Large intestine (tissue), 12 donors: ENCODE results near the gene TPCN2. TPM values are rescaled to one million over a fixed set of nuclear protein-coding genes. Genes with fewer than 3 reads are reported as not detected.
"Not testable (repeated sequence)": the region's sequence is repeated elsewhere in the genome, so short reads cannot be mapped to it uniquely, and the experiment has no call there.

Source experiments
- DNase-seq, 2 donors: peaks; one replicate each; pipeline versions ENCODE4 v3.0.0 to v3.0.0-alpha.2; 2013
- H3K27ac ChIP-seq: one replicate; pipeline ENCODE4 v1.5.1; 2013; ENCODE audit warnings: low read length
- H3K27me3 ChIP-seq: 2 replicates; pipeline ENCODE4 v1.6.1; 2013; ENCODE audit warnings: low read length; ENCODE audit not compliant: control insufficient read depth, insufficient read depth
- H3K36me3 ChIP-seq: 2 replicates; pipeline ENCODE4 v1.6.1; 2013; ENCODE audit warnings: low read length; ENCODE audit not compliant: control insufficient read depth, insufficient read depth
- H3K4me1 ChIP-seq: one replicate; pipeline ENCODE4 v1.6.1; 2013; ENCODE audit warnings: low read length; ENCODE audit not compliant: control insufficient read depth, insufficient read depth
- H3K4me3 ChIP-seq: one replicate; pipeline ENCODE4 v1.5.1; 2013; ENCODE audit warnings: low read length
- H3K9me3 ChIP-seq: one replicate; pipeline ENCODE4 v1.6.1; 2013; ENCODE audit warnings: mild to moderate bottlenecking, low read depth, low read length, moderate library complexity; ENCODE audit not compliant: control insufficient read depth
- WGBS: methylation state at CpG from one replicate; pipeline ENCODE4 v1.1.5; 2013; ENCODE audit warnings: low lambda C conversion rate; ENCODE audit not compliant: insufficient coverage; 5-methylcytosine and 5-hydroxymethylcytosine counted together
- long read RNA-seq, 11 donors: transcript quantifications; one replicate each; lab custom pipeline, GENCODE V29; 2026
- polyA plus RNA-seq: library from polyadenylated mRNA; unstranded; fragments of 120-200 nt; gene quantifications from one replicate; pipeline ENCODE4 v1.2.1, GENCODE V29; 2013

Gene TPCN2
- polyA plus RNA-seq: 31.0 TPM
- long read RNA-seq, donor 1, partial matches to known transcripts: 0 of 1 reads
- long read RNA-seq, donor 1, other reads (novel, unspliced or antisense): 0 of 1 reads
- long read RNA-seq, donor 2, partial matches to known transcripts: 6 of 7 reads
- long read RNA-seq, donor 2, other reads (novel, unspliced or antisense): 0 of 7 reads
- long read RNA-seq, donor 3: 0 reads
- long read RNA-seq, donor 4: 0 reads
- long read RNA-seq, donor 5: 0 reads
- long read RNA-seq, donor 6, partial matches to known transcripts: 0 of 3 reads
- long read RNA-seq, donor 6, other reads (novel, unspliced or antisense): 0 of 3 reads
- long read RNA-seq, donor 7, partial matches to known transcripts: 0 of 1 reads
- long read RNA-seq, donor 7, other reads (novel, unspliced or antisense): 0 of 1 reads
- long read RNA-seq, donor 8, partial matches to known transcripts: 0 of 1 reads
- long read RNA-seq, donor 8, other reads (novel, unspliced or antisense): 0 of 1 reads
- long read RNA-seq, donor 9, partial matches to known transcripts: 0 of 2 reads
- long read RNA-seq, donor 9, other reads (novel, unspliced or antisense): 0 of 2 reads
- long read RNA-seq, donor 10, partial matches to known transcripts: 0 of 2 reads
- long read RNA-seq, donor 10, other reads (novel, unspliced or antisense): 0 of 2 reads
- long read RNA-seq, donor 11, partial matches to known transcripts: 0 of 1 reads
- long read RNA-seq, donor 11, other reads (novel, unspliced or antisense): 0 of 1 reads

DNA sequence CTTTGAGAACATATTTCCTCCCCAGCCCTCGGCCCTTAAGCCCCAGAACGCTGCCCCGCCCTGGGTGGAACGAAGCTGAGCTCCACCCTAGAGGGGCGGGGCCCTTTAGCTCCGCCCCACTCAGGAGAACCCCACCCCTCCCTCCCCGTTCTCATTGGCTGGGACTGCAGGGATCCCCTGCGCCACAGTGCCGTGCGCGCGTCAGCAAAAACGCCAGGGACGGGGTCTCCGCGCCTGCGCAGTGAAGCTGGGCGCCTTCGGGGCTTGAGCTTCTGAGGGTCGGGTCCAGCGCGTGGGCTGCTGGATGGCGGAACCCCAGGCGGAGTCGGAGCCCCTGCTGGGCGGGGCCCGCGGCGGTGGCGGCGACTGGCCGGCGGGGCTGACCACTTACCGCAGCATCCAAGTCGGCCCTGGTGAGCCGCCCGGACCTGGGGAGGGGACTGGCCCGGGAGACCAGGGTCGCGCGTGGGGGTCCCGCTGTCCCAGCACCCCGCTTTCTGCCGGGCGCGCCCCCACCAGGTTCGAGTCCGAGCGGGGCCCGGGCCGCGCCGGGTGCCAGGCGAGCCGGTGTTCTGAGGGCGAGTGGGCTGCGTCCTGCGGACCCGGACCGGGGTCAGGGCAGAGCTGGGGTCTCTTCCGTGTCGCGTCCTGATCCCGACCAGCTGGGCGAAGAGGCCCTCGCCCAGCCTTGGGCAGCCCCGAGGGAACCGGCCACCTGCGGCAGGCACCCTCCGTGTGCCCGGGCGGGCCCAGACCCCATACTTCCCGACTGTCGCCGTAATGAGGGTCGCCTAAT is at the start of gene TPCN2:
Gene TPCN2 (plus strand): TSS at position 239 of the 796 bp plus-strand sequence. CDS start 66 bp downstream, at position 305.
- Histone ChIP-seq H3K9me3 (no peaks in the 10 kb centered on the region), H3K4me1 (peaks cover 32% of the 10 kb centered on the region), H3K27ac (peak within 1 kb of the TSS; percentile 41), H3K36me3 (peaks cover 4% of the 10 kb centered on the region), H3K4me3 (peak within 1 kb of the TSS; percentile 81), H3K27me3 (no peaks in the 10 kb centered on the region)
- DNase-seq: peak; percentile 97 to 98
- no CpG with 5 or more reads among the region's 76 CpGs for WGBS

DNA sequence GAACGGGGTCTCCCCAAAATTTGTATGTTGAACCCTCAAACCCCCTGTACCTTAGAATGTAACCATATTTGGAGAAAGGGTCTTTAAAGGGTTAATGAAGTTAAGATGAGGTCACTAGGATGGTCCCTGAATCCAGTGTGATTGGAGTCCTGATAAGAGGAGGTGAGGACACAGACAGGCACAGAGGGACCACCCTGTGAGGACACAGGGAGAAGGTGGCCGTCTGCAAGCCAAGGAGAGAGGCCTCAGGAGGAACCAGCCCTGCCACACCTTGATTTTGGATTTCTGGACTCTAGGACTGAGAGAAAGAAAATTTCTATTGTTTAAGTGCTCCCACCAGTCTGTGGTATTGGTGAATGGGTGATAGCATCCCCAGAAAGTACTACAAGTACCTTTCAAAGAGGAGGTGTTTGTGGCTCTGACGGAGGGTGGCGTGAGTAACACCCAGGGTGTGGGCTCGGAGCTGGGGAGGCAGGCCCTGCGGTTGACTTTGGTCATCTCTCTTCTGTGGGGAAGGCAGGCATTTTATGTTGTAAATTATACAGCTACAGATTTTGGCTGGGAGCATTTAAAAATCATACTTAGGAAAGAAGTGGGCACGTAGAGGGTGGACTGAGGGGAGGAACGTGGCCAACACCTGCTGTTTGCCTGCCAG is 49.5 kb upstream of the TPCN2 start:
- no peak for DNase-seq
- no peak overlapping the region for H3K4me3 ChIP-seq
- peaks cover 4% of the 10 kb centered on the region for H3K27me3 ChIP-seq
- H3K27ac ChIP-seq: peak overlapping the region; percentile 7
- H3K9me3 ChIP-seq: no peaks in the 10 kb centered on the region
- whole genome bisulfite sequencing: no CpG with 5 or more reads among the region's 8 CpGs
- H3K4me1 ChIP-seq: peaks cover 8% of the 10 kb centered on the region
- no peaks in the 10 kb centered on the region for H3K36me3 ChIP-seq

DNA sequence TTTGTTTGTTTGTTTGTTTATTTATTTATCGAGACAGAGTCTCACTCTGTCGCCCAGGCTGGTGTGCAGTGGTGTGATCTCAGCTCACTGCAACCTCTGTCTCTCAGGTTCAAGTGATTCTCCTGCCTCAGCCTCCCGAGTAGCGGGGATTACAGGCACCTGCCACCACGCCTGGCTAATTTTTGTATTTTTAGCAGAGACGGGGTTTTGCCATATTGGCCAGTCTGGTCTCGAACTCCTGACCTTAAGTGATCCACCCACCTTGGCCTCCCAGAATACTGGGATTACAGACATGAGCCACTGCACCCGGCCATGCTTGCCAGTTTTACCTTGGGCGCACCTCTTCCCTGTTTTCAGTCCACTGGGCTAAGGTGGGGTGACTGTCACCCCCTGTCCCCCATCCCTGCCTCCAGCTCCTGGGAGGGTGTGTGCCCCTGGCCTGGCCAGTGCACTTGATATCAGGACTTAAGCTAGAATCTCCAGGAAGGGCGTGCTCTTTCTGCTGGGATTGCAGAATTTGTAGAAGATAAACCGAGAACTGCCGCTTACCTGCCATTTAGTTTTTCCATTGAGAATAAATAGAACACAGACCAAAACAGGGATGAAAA is 48.9 kb upstream of the TPCN2 start:
- H3K4me1 ChIP-seq, DNase-seq, H3K36me3 ChIP-seq, H3K27me3 ChIP-seq, H3K9me3 ChIP-seq, H3K4me3 ChIP-seq: not testable (repeated sequence)
- no CpG with 5 or more reads among the region's 12 CpGs for WGBS
- H3K27ac ChIP-seq: peak overlapping the region; percentile 51

DNA sequence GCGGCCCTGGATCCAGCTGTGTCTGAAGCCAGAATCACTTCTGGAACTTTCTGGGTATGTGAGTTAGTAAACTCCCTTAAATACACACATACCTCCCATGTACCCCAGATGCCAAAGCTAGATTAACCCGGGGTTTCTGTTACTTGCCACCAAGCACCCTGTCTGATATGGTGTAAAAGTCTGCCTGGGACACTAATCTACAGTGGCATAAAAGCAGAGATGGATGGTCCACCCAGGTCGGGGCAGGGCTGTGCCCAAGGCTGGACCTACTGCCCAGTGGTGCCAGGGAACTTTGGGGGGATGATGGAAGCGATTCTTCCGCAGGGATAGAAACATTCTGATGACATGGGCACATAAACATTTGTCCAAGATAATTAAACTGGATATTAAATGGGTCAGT is 48.3 kb upstream of the TPCN2 start:
- H3K4me3 ChIP-seq: no peak overlapping the region
- H3K36me3 ChIP-seq: peaks cover 7% of the 10 kb centered on the region
- H3K27me3 ChIP-seq: no peaks in the 10 kb centered on the region
- H3K4me1 ChIP-seq: peaks cover 8% of the 10 kb centered on the region
- peaks cover 2% of the 10 kb centered on the region for H3K9me3 ChIP-seq
- DNase-seq: no peak
- peak overlapping the region; percentile 51 for H3K27ac ChIP-seq
- WGBS: no CpG with 5 or more reads among the region's 5 CpGs

DNA sequence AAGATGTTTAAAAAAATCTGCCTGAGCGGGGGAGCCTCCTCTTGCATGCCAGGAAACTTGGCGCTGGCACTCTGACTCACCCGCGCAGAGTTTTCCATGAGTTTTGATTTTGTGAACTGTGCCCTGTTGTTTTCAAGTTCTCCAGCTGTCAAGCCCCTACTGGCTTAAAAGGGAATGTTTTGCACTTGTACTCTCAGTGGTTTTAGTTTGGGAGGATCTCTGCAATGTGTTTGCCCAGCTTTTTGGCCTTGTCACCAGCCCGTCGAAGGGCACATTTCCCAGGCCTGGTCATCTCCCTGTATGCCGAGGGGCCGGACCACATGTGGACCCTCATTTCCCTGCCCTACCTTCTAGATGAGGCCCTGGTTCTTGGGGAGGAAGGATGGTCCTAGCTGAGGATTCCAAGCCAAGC is 47.9 kb upstream of the TPCN2 start:
- Histone ChIP-seq H3K27me3 (no peaks in the 10 kb centered on the region), H3K4me1 (peaks cover 8% of the 10 kb centered on the region)
- WGBS: no CpG with 5 or more reads among the region's 8 CpGs

DNA sequence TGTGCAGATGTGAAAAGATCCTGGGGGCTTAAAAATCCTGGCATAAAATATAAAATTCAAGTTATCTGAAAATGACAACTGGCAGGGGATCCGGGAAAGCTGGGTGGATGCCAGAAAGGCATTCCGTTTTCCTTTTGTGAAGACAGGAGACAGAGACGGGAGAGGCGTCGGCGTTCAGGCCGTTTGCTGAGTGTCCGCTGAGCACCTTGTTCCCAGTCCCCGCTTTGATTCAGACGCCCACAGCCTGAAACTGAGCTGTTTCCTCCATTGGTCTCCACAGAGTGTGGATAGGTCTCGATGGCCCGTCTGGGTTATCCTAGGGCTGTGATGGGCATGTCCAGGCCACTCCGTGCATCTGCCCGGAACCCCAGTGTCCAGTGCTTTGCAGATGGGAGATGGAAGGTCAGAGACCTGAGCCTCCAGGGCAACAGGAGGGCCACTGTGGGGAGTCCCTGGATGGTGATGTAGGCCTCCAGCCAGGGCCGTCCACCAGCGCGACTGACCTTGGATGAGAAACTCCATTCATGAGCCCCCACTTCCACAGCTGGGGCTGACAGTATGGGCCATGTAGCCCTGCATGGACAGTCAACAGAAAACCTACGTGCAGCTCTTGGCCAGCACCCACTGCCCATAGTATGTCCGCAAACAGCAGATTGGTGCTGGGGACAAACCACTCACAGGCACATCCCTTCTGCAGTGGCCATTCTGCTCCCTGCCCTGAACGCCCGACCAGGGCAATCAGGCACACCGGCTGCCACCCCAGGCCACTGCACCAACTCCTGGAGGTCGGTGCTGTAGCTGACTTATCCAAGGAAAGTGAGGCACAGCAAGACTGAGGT is 47.3 kb upstream of the TPCN2 start:
- no peak overlapping the region for H3K4me3 ChIP-seq
- H3K4me1 ChIP-seq: peaks cover 12% of the 10 kb centered on the region
- peaks cover 2% of the 10 kb centered on the region for H3K9me3 ChIP-seq
- whole genome bisulfite sequencing: no CpG with 5 or more reads among the region's 23 CpGs
- H3K27ac ChIP-seq: peak overlapping the region; percentile 23
- H3K36me3 ChIP-seq: peaks cover 7% of the 10 kb centered on the region
- no peak for DNase-seq
- H3K27me3 ChIP-seq: no peaks in the 10 kb centered on the region

More for the DNA sequence above, 47.9 kb upstream of the TPCN2 start:
- Histone ChIP-seq H3K36me3 (peaks cover 7% of the 10 kb centered on the region), H3K27ac (peak overlapping the region; percentile 23), H3K9me3 (peaks cover 2% of the 10 kb centered on the region), H3K4me3 (no peak overlapping the region)
- peak in 1 of 2 donors; percentile 34 for DNase-seq

DNA sequence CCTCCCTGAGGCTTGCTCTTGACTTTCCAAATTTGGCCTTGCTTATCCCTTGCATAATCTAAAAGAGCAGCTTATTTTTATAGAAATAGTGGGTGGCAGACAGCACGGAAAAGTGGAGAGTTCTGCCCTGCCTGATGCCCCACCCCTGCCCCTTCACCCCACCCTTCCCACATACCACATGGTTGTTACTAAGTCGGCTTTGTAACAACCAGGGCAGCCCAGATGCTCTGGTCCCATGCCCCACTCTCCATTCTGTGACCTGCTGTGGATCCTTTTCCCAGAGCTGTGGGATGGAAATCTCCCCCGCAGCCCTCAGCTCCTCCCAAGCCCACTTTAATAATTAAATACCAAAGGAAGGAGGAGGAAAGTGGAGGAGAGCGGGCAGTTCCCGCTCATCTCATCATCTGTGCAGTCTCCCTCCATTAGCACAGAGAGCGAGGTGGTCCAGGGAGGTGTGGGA is 46.6 kb upstream of the TPCN2 start:
- H3K36me3 ChIP-seq: peaks cover 7% of the 10 kb centered on the region
- peaks cover 15% of the 10 kb centered on the region for H3K4me1 ChIP-seq
- no peak for DNase-seq
- H3K27ac ChIP-seq: no peak overlapping the region
- H3K9me3 ChIP-seq: peaks cover 2% of the 10 kb centered on the region
- WGBS: no CpG with 5 or more reads among the region's 6 CpGs
- no peak overlapping the region for H3K4me3 ChIP-seq
- no peaks in the 10 kb centered on the region for H3K27me3 ChIP-seq

DNA sequence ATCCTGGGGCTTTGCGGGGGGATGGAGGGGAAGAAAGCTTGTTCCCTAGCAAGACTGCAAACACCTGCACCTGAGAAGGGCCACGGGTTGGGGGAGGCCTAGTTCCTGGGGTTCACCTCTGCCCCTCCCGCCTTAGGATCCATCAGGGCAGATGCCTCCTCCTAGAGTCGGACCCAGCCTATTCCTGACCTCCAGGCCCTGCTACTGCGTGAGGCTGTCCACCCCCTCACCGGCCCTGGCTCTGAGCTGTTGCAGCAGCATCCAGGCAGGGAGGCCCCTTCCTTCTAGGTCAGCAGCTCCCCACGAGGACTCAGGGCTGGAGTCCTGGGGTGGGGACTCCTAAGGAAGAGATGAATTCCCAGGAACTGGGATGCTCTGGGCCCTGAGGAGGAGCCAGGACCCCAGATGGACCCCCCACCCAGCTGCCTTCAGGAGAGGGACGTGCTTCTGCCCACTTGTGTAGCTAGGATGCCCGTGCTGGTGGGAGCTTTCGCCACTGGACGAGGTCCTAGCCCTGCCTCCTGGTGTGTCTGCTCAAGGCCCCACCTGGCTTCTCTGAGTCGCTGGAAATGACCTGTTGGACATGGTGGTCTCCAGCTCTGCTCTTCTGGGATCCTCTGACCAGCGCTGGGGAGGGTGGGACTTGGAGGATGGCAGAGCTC is 46.0 kb upstream of the TPCN2 start:
- no peak overlapping the region for H3K27ac ChIP-seq
- H3K4me1 ChIP-seq: peaks cover 21% of the 10 kb centered on the region
- DNase-seq: no peak
- peaks cover 7% of the 10 kb centered on the region for H3K36me3 ChIP-seq
- H3K4me3 ChIP-seq: no peak overlapping the region
- peaks cover 2% of the 10 kb centered on the region for H3K9me3 ChIP-seq
- H3K27me3 ChIP-seq: no peaks in the 10 kb centered on the region
- no CpG with 5 or more reads among the region's 13 CpGs for WGBS
